GM18498 (cell line): ENCODE results near the gene TMEM79.
"Not testable (repeated sequence)": the region's sequence is repeated elsewhere in the genome, so short reads cannot be mapped to it uniquely, and the experiment has no call there.

Source experiments
- ATAC-seq: cut with Tn5 transposase; IDR thresholded peaks from one replicate; pipeline ENCODE4 v1.9.1; 2021; ENCODE audit warnings: mild to moderate bottlenecking, moderate library complexity; ENCODE audit not compliant: unreplicated experiment

Gene TMEM79

DNA sequence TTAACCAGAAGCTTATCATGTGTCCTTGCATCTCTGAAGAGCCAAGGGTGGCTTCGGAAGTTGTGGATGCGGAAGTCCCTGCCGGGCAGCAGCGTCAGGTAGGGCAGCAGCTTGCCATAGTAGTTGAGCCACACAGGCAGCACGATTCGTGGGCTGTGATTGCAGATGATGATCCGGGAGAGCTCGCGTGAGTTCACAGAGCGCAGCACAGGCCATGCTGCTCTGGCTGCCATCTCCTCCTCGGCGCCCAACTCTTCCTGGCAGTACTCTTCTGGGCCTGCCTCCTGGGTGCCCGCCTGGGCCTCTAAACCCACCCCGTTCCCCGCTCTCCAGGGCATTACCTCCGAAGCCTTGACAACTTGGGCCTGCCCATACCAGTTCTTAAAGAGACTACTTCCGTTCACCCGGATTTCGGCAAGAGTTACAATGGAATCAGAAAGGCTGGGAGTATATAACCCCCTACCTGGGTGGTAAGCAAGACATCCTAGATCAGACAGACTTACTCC lies 14.8 kb downstream of the TMEM79 start, which contains the start of gene VHLL:
TSS of gene VHLL (minus strand) at position 456 of the 506 bp plus-strand sequence. CDS start at position 338, 118 bp downstream.
- no peak for ATAC-seq

DNA sequence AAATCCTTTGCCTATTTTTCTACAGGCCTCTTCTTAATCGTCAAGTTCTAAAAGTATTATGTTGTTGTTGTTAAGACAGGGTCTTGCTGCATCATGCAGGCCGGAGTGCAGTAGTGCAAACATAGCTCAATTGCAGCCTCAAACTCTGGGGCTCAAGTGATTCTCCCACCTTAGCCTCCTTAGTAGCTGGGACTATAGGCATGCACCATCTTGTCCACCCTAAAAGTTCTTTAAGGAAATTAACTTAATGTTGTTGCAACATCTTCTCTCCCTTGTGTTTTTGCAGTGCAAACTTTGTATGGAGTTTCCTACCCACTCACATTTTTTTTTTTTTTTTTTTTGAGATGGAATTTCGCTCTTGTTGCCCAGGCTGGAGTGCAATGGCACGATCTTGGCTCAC lies 19.1 kb downstream of the TMEM79 start:
- no peak for ATAC-seq

DNA sequence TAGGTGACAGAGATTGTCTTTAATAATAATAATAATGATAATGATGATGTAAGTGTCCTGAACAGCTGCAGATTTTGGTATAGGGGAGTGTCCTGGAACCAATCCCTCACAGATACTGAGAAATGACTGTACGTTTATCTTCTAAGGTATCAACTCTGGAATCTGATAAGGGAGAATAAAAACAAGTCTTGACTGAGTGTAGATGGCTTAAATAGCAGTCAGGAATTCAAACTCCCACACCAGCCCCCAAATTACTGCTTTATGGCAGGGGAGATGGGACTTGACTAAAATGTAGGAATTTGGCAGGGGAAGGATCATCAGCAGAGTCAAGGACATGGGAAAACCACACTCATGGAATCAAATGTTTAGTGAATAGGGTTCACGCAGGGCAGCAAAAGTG lies 21.1 kb downstream of the TMEM79 start:
- no peak for ATAC-seq

DNA sequence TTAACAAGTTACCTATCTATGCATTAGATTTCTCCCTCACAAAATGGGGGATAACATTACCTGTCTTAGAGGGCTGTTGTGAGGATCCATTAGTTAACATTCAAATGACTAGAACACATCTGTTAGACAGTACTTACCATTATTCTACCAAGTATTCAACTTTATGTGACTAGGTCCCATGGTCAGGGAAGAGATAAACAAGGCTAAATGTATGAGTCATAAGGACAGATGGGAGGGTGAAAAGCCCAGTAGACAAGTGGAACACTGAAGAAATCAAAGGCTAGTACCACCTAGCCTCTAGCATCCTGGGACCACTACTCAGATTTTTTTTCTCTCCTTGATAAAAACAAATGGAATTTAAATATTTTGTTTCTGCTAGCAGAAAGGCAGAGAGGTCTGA lies 24.0 kb downstream of the TMEM79 start:
- no peak for ATAC-seq

DNA sequence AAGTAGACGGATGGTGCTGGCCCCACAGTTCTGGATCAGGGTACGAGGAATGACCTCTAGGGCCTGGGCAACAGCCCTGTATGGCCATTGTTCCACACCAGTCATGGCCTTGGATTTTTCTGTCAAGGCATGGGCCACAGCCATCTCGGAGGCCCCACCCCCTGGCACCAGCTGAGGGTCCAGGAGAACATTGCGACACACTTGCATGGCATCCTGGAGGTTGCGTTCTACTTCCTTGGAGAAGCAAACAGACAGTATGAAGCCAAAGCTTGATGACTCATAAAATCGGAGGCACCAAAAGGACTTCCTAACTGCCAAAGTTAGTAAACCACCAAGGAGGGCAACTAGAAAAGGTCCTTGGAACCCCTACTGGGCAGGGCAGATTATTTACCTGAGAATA lies 26.8 kb downstream of the TMEM79 start:
- no peak for ATAC-seq

DNA sequence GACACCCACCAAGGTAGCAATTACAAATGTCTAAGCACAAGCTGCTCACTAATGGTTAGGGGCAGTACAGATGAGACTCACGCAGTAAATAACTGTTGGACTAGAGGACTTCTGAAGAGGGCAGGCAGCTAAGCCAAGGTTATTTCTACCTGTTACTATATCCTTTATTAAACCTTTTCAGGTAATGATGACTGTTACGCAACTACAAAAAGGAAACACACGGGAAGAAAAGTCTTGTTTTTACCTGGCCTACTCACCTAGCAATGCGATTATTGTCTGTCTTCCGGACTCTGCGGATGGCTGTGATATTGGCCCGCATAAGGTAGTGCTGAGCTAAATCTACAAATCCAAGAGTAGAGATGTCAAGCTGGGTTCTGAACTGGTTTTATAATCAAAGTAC lies 32.8 kb downstream of the TMEM79 start:
- ATAC-seq, result no peak

DNA sequence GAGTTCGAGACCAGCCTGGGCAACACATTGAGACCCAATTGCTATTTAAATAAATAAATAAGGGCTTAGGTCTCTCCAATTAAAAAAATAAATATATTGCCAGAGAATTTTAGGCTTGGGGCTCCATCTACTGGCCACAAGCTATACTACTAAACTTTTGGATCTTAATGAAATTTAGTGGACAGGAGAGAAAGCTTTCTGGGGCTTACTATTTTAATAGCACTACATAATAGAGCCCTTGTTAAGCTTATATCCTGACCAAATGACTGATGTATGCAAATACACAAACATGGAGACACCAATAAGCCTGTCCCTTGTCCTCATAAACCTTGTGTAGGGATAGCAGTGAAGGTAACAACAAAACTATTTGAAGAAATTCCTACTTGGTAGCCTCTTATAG lies 35.5 kb downstream of the TMEM79 start:
- no peak for ATAC-seq

DNA sequence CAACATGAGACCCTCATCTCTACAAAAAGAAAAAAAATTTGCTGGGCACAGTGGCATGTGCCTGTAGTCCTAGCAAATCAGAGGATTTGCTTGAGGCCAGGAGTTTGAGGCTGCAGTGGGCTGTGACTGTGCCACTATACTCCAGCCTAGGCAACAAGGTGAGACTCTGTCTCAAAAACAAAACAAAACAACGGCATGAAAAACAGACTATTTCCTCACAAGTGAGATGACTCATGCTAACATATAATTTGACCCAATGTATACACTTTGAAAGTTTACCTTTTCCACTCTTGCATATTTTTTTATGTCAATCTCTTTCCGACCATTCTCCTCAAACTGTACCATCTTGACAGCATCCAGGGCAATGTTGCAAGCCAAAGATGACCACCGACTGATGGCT lies 36.4 kb downstream of the TMEM79 start:
- ATAC-seq, result no peak

DNA sequence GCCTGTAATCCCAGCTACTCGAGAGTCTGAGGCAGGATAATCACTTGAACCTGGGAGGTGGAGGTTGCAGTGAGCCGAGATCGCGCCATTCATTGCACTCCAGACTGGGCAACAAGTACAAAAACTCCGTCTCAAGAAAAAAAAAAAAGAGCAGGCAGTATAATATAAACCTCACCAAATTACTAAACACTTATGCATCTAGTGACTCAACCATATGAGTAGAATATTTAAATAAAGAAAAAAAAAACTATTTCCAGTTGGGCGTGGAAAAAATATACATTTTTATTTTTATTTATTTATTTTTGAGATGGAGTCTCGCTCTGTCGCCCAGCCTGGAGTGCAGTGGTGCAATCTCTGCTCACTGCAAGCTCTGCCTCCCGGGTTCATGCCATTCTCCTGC lies 39.1 kb downstream of the TMEM79 start:
- not testable (repeated sequence) for ATAC-seq

DNA sequence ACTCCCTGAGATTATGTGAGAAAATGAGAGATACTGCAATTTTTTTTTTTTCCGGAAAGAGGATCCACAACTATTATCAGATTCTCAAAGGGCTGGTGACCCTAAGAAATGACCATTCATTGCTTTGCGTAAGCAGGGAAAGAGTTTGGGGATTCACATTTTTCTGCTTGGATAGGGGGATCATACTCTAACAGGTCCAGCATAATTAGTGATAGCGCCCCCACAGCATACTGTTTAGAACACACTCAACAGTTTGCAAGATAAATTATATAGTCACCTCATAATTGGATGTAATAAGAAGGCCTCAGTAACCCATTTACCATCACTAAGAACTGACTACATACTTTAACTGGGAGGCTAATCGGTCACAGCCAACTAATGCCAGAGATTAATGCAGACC lies 52.1 kb downstream of the TMEM79 start:
- no peak for ATAC-seq

DNA sequence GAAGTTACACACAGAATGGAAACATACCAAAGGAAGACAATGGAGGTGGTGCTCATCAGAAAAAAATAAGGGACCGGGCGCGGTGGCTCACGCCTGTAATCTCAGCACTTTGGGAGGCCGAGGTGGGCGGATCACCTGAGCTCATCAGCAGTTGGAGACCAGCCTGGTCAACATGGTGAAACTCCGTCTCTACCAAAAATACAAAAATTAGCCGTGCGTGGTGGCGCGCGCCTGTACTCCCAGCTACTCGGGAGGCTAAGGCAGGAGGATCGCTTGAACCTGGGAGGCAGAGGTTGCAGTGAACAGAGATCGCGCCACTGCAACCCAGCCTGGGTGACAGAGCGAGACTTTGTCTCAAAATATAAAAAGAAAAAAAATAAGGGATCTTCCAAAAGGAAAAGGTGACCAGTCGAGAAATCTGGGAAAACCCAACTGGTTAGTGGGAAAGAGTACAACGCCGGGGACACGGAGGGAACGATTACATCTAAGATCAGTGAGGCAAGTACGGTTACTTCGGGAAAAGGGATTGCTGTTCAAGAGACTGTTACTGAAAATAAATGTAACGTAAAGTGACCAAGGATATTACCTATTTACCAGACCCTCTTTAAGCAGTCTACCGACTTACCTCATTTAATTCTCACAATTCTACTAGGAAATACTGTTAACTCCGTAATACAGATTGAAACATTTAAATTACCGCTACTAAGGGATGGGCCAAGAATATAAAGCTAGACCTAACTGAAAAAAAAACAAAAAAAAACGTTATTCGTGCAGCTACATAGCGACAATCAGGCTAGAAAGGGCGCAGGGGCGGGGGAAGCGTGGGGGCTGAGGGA lies 53.1 kb downstream of the TMEM79 start:
- ATAC-seq, result no peak

DNA sequence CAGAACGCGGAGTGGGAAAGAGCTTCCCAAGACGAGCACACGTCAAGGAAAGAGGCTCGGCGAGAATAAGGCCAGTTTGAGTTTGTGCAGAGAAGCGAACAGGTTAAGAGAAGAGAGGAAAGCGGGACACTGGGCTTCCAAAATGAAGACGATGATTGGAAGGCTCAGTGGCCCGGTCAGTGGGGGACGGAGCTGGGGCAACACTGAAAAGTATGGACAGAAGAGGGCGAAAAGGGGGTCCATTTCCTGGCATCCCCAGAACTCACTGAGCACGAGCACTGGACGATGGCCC lies 53.7 kb downstream of the TMEM79 start:
- ATAC-seq, result no peak

DNA sequence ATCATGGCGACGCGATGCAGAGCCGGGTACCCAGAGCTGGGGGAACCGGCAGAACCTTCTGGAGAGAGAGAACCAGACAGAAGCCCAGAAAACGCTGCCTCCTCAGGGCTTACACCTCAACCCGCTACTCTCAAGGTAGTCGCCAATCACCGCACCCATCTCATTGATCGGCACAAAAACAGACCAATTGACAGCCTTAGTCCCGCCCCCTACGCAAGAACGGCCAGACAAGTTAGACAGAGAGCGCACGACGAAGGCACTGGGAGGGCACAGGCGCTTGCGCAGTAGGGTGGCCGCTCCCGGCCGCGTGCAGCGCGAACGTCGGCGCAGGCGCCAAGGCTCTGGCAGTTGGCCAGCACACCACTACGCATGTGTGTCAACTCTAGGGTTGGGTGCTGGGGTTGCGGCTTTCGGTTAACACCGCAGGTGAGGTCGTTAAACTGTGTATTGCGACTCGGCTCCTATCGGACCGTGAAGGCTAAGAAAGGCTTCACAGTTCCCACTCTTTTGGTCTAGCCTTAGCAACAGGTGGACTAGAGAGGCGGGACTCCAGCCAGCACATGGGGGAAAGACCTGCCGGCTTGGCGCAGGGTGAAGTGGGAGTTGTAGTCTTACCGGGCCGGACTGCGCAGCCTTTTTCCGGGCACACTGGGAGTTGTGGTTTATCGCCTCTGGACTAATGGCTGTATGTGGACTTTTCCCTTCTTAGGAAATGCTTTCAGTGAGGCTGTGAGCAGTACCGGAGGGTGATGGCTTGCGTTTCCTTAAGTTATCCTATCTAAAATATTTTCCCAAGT lies 54.3 kb downstream of the TMEM79 start, which contains the start of the genes CCT3 and TSACC:
TSS of gene CCT3 (minus strand) at position 113 of the 797 bp plus-strand sequence. CDS start at position 5, 108 bp downstream.
TSS of gene TSACC (plus strand) at position 347 of the 797 bp plus-strand sequence. CDS start 1,232 bp downstream, outside the sequence.
- ATAC-seq, result peak; percentile 94
